H1 (cell line): ENCODE measurements around the gene PFN4. TPM values are rescaled to one million over a fixed set of nuclear protein-coding genes. Genes with fewer than 3 reads are reported as not detected.
A peak's percentile ranks its signal among the peaks of the same experiment; 100 is the strongest.

Experiments used
- CTCF ChIA-PET: fragments of 300-600 bp; sonication (Branson Sonifier 250); formaldehyde crosslinking; loops from one replicate; lab custom pipeline; 2021; ENCODE audit not compliant: partially characterized antibody; lab: Charles Lee
- POLR2A ChIA-PET: fragments of 300-600 bp; sonication (Branson Sonifier 250); formaldehyde crosslinking; loops from one replicate; lab custom pipeline; 2021; ENCODE audit warnings: inconsistent platforms; ENCODE audit not compliant: partially characterized antibody; lab: Charles Lee
- DNase-seq, 2 experiments: peaks; one replicate each; pipeline versions ENCODE4 v3.0.0 to v3.0.0-alpha.2; 2010 to 2022; ENCODE audit warnings: low spot score in 2 of 2, low read depth in 1 of 2, mixed read lengths in 1 of 2
- FAIRE-seq: peaks from 2 replicates; lab custom pipeline; 2011; peaks lifted over from hg19 to GRCh38; lab: Jason Lieb, UNC
- H2AFZ ChIP-seq: 2 replicates; pipeline ENCODE4 v1.8.1; 2012; ENCODE audit warnings: low read length, inconsistent platforms
- H2AK5ac ChIP-seq: 2 replicates; pipeline ENCODE4 v1.6.1; 2013; ENCODE audit warnings: low read depth, low read length
- H2BK120ac ChIP-seq: replicated peaks from 2 replicates; pipeline ENCODE3; 2013; ENCODE audit warnings: low read depth, low read length, inconsistent platforms
- H2BK12ac ChIP-seq: 2 replicates; pipeline ENCODE4 v1.6.1; 2013; ENCODE audit warnings: low read depth, low read length
- H2BK15ac ChIP-seq: 2 replicates; pipeline ENCODE4 v1.6.1; 2013; ENCODE audit warnings: low read length
- H2BK20ac ChIP-seq: 2 replicates; pipeline ENCODE4 v1.6.1; 2013; ENCODE audit warnings: low read length
- H2BK5ac ChIP-seq: 2 replicates; pipeline ENCODE4 v1.6.1; 2013; ENCODE audit warnings: low read depth, low read length
- H3K14ac ChIP-seq: 2 replicates; pipeline ENCODE4 v1.6.1; 2013; ENCODE audit warnings: inconsistent platforms; ENCODE audit not compliant: insufficient read length
- H3K18ac ChIP-seq: 2 replicates; pipeline ENCODE4 v1.6.1; 2013; ENCODE audit warnings: low read length; ENCODE audit errors: extremely low read depth
- H3K23ac ChIP-seq: 2 replicates; pipeline ENCODE4 v1.6.1; 2013; ENCODE audit warnings: inconsistent platforms; ENCODE audit not compliant: insufficient read length
- H3K23me2 ChIP-seq: 2 replicates; pipeline ENCODE4 v1.6.1; 2013; ENCODE audit warnings: low read depth, low read length
- H3K27ac ChIP-seq: 2 replicates; pipeline ENCODE4 v1.6.1; 2011; ENCODE audit warnings: low read depth, low read length, inconsistent platforms
- H3K27me3 ChIP-seq, 4 experiments: replicated peaks in 1 of 4; 1 replicate in 1 of 4; 2 replicates in 3 of 4; pipeline versions ENCODE4 v1.6.1 to v1.8.1; 2011 to 2013; ENCODE audit warnings: low read length in 3 of 4, mild to moderate bottlenecking in 3 of 4, inconsistent platforms in 2 of 4, mixed read lengths in 2 of 4, moderate library complexity in 1 of 4; ENCODE audit not compliant: control insufficient read depth in 3 of 4, insufficient read depth in 3 of 4; ENCODE audit errors: extremely low read depth in 1 of 4
- H3K36me3 ChIP-seq, 4 experiments: 2 replicates each; pipeline versions ENCODE4 v1.6.1 to v1.8.1; 2011 to 2013; ENCODE audit warnings: mild to moderate bottlenecking in 4 of 4, low read length in 3 of 4, moderate library complexity in 2 of 4, control low read depth in 1 of 4, inconsistent platforms in 1 of 4; ENCODE audit not compliant: insufficient read depth in 4 of 4, control insufficient read depth in 2 of 4
- H3K4ac ChIP-seq: replicated peaks from 2 replicates; pipeline ENCODE3; 2013; ENCODE audit warnings: low read length, low read depth, mixed read lengths, inconsistent platforms; ENCODE audit not compliant: insufficient read length
- H3K4me1 ChIP-seq, 4 experiments: replicated peaks in 1 of 4; 1 replicate in 1 of 4; 2 replicates in 3 of 4; pipeline versions ENCODE4 v1.6.1 to v1.8.1; 2011 to 2013; ENCODE audit warnings: low read length in 3 of 4, inconsistent platforms in 2 of 4, mixed read lengths in 1 of 4; ENCODE audit not compliant: insufficient read depth in 4 of 4, control insufficient read depth in 3 of 4
- H3K4me2 ChIP-seq, 2 experiments: 2 replicates each; pipeline versions ENCODE4 v1.6.1 to v1.8.1; 2011 to 2013; ENCODE audit warnings: low read depth in 2 of 2, low read length in 2 of 2, control low read depth in 1 of 2, inconsistent platforms in 1 of 2, mild to moderate bottlenecking in 1 of 2; ENCODE audit not compliant: insufficient read depth in 1 of 2
- H3K4me3 ChIP-seq, 4 experiments: fragments of 200-600, 300-600 bp in 1 of 4; sonication (generic), shearing (Covaris generic), sonication (Bioruptor Twin) in 1 of 4; 2 replicates each; pipeline versions ENCODE4 v1.5.1 to v1.8.1; 2011 to 2016; ENCODE audit warnings: low read length in 4 of 4, low read depth in 3 of 4, control low read depth in 2 of 4, inconsistent platforms in 2 of 4, mild to moderate bottlenecking in 2 of 4, mixed read lengths in 1 of 4, moderate library complexity in 1 of 4; ENCODE audit not compliant: insufficient read depth in 2 of 4; ENCODE audit errors: extremely low read depth in 1 of 4
- H3K56ac ChIP-seq: replicated peaks from 2 replicates; pipeline ENCODE3; 2013; ENCODE audit warnings: low read depth, mild to moderate bottlenecking, mixed read lengths, low read length, inconsistent platforms; ENCODE audit not compliant: insufficient read length
- H3K79me1 ChIP-seq: 2 replicates; pipeline ENCODE4 v1.6.1; 2013; ENCODE audit warnings: low read depth, low read length, control low read depth
- H3K79me2 ChIP-seq, 2 experiments: 2 replicates each; pipeline versions ENCODE4 v1.6.1 to v1.8.1; 2012 to 2013; ENCODE audit warnings: low read length in 2 of 2, mild to moderate bottlenecking in 2 of 2, inconsistent platforms in 1 of 2; ENCODE audit not compliant: insufficient read depth in 2 of 2, control insufficient read depth in 1 of 2
- H3K9ac ChIP-seq, 4 experiments: replicated peaks in 1 of 4; 1 replicate in 1 of 4; 2 replicates in 3 of 4; pipeline versions ENCODE4 v1.6.1 to v1.8.1; 2011 to 2013; ENCODE audit warnings: low read depth in 3 of 4, low read length in 3 of 4, control low read depth in 2 of 4, mild to moderate bottlenecking in 2 of 4, moderate library complexity in 2 of 4, inconsistent platforms in 1 of 4; ENCODE audit errors: extremely low read depth in 1 of 4
- H3K9me3 ChIP-seq, 2 experiments: 2 replicates each; pipeline versions ENCODE4 v1.6.1 to v1.8.1; 2012 to 2013; ENCODE audit warnings: mild to moderate bottlenecking in 2 of 2, moderate library complexity in 2 of 2, control low read depth in 1 of 2, inconsistent platforms in 1 of 2, low read depth in 1 of 2, low read length in 1 of 2, mixed read lengths in 1 of 2; ENCODE audit not compliant: insufficient read depth in 2 of 2
- H4K20me1 ChIP-seq, 2 experiments: replicated peaks in 1 of 2; 2 replicates each; pipeline versions ENCODE3 to v1.8.1; 2011 to 2013; ENCODE audit warnings: inconsistent platforms in 2 of 2, low read length in 2 of 2, mild to moderate bottlenecking in 1 of 2; ENCODE audit not compliant: insufficient read depth in 2 of 2, control insufficient read depth in 1 of 2
- H4K5ac ChIP-seq: 2 replicates; pipeline ENCODE4 v1.6.1; 2013; ENCODE audit warnings: low read length, low read depth, mixed read lengths, inconsistent platforms; ENCODE audit not compliant: insufficient read length
- H4K8ac ChIP-seq: 2 replicates; pipeline ENCODE4 v1.8.0; 2013; ENCODE audit warnings: mild to moderate bottlenecking, moderate library complexity, low read length, inconsistent platforms; ENCODE audit not compliant: insufficient read depth; ENCODE audit errors: extremely low read depth
- H4K91ac ChIP-seq: replicated peaks from 2 replicates; pipeline ENCODE3; 2013; ENCODE audit warnings: low read length, mixed read lengths, inconsistent platforms; ENCODE audit not compliant: insufficient read length
- SIN3A ChIP-seq, 2 experiments: IDR thresholded peaks in 1 of 2; conservative IDR thresholded peaks in 1 of 2; 2 replicates each; pipeline ENCODE4 v1.6.1; 2011 to 2012; ENCODE audit warnings: low read length in 2 of 2, improper control_type of control experiment in 1 of 2, low read depth in 1 of 2, mild to moderate bottlenecking in 1 of 2
- YY1 ChIP-seq: IDR thresholded peaks from 2 replicates; pipeline ENCODE4 v1.6.1; 2011; ENCODE audit warnings: low read depth, mild to moderate bottlenecking, low read length
- WGBS, 2 experiments: shearing (Covaris generic) in 1 of 2; methylation state at CpG; one replicate each; pipeline versions ENCODE4 v1.1.6 to v1.1.7; 2013 to 2015; ENCODE audit warnings: low lambda C conversion rate in 2 of 2, mixed read lengths in 2 of 2, inconsistent platforms in 1 of 2, low coverage in 1 of 2, missing lambda C conversion rate in 1 of 2; ENCODE audit not compliant: insufficient replicate concordance in 2 of 2, insufficient coverage in 1 of 2, insufficient read length in 1 of 2; ENCODE audit errors: extremely low coverage in 1 of 2, missing lambda C conversion rate in 1 of 2; 5-methylcytosine and 5-hydroxymethylcytosine counted together
- polyA plus RNA-seq, 7 experiments: library from polyadenylated mRNA; depleted of rRNA in 3 of 7; stranded (reverse) in 5 of 7; unstranded in 2 of 7; fragments of >200 nt in 5 of 7; fragments of 200-250 nt in 2 of 7; gene quantifications; 1 replicate in 5 of 7; 2 replicates in 1 of 7; 4 replicates in 1 of 7; pipeline versions ENCODE4 v1.2.1 to v1.2.3, GENCODE V29; 2011 to 2013; ENCODE audit warnings: missing spikeins in 2 of 7, mixed read lengths in 2 of 7
- total RNA-seq: library from RNA; stranded (reverse); fragmentation: NEBNext Ultra II Directional; extraction: Animal tissue kit (Norgen Biotek cat#: 25700); gene quantifications from 2 replicates; pipeline ENCODE4 v1.2.1, GENCODE V29; 2021

The PFN4 gene
- total and polyA plus RNA-seq, 2 of the 8 experiments (the other 6 are each of a cell fraction or from before 2014, with no cell fraction given), result not detected

DNA sequence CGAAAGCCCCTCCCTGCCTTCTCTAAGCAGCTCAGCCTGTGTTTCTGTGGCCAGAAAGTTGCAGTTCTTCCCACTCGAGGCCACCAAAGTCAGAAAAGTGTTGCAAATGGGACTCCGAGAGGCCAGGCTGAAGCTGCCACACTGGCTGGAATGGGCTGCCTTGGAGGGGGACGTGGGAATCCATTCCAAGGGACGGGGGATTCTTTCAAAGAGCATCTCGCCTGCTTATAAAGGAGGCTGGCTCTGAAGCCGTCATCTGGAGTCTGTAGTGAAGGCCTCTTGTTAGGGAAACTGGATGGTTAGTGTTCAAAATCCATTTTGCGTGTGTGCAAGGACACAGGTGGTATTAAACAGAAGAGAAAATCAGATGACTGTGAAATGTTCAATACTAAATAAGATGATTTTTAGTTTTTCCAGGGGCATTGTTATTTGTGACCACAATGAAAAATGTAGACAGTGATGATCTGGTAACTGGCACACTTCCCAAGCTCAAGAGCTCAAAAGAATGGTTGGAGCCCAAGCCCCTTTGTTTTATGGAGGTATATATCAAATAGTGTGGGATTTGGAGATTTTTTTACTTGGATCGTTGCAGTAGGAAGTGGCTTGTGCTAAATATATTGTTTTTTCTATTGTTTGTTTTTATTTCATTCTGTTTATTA lies 917 bp upstream of the PFN4 start:
- peak overlapping the region; percentile 54 for H3K56ac ChIP-seq
- TF ChIP-seq SIN3A (conservative IDR thresholded peaks at IDR 0.05 in 1 of 2, IDR thresholded peaks at IDR 0.05 in 1 of 2; ENCODE audit: low read depth in 1 of 2, low read length in 2 of 2) (0 out of 4 replicates have a peak, but pooled peaks of 1 of the 2 experiments have one; percentile 46), YY1 (no peak)
- ChIA-PET POLR2A (interaction anchor here (0.9 to 2.2 kb wide), 2 partner anchors 40 to 44 kb away, joined by 3 to 9 read pairs; no protein-coding TSS in a partner anchor), CTCF (interaction anchor here (1.0 kb wide), 1 partner anchor 40 kb away, joined by 3 read pairs; no protein-coding TSS in a partner anchor)
- 0 out of 2 replicates have a peak overlapping the region, but pooled peaks have one; percentile 19 for H2BK15ac ChIP-seq
- no peaks in the 10 kb centered on the region for H3K79me2 ChIP-seq
- H2AFZ ChIP-seq, result peak overlapping the region; percentile 74; the same call in 1 of the 2 replicates
- no peak overlapping the region for H3K27ac ChIP-seq
- H3K4ac ChIP-seq, result no peak overlapping the region
- peak overlapping the region; percentile 60 to 68 (median 66) for H3K4me3 ChIP-seq
- H3K9ac ChIP-seq, result peak overlapping the region in 3 of 4 experiments; percentile 36 to 80 (median 49); a peak in 3 of 7 replicates
- no peaks in the 10 kb centered on the region for H3K9me3 ChIP-seq
- no peaks in the 10 kb centered on the region for H3K36me3 ChIP-seq
- H2BK120ac ChIP-seq, result no peak overlapping the region
- H2BK12ac ChIP-seq, result 0 out of 2 replicates have a peak overlapping the region, but pooled peaks have one; percentile 39
- WGBS, 2 experiments, result 35% methylated on average over 9 of the region's 9 CpGs; no CpG with 5 or more reads in 1 of the 2 experiments
- DNase-seq, result peak in 1 of 2 experiments; percentile 74
- no peaks in the 10 kb centered on the region for H4K20me1 ChIP-seq
- no peak for FAIRE-seq
- peaks cover 0 to 10% (median 4%) of the 10 kb centered on the region in 4 experiments; a peak in 4 of 7 replicates for H3K27me3 ChIP-seq
- peak overlapping the region; percentile 51; the same call in 1 of the 2 replicates for H3K18ac ChIP-seq
- H3K23me2 ChIP-seq, result peaks cover 3% of the 10 kb centered on the region
- H2BK5ac ChIP-seq, result no peak overlapping the region
- peak overlapping the region; percentile 75 to 80 for H3K4me2 ChIP-seq
- H3K14ac ChIP-seq, result no peak overlapping the region
- H3K4me1 ChIP-seq, result peaks cover 4 to 7% (median 6%) of the 10 kb centered on the region in 4 experiments; a peak in 6 of 7 replicates
- H2AK5ac ChIP-seq, result no peak overlapping the region
- H3K79me1 ChIP-seq, result no peaks in the 10 kb centered on the region
- no peak overlapping the region for H4K91ac ChIP-seq
- H4K5ac ChIP-seq, result peak overlapping the region; percentile 9
- H4K8ac ChIP-seq, result no peak overlapping the region; the same call in 1 of the 2 replicates
- no peak overlapping the region for H3K23ac ChIP-seq
- H2BK20ac ChIP-seq, result no peak overlapping the region
